ENCODE data around the gene VANGL2. TPM values are rescaled to one million over a fixed set of nuclear protein-coding genes. Genes with fewer than 3 reads are reported as not detected.

Gene VANGL2
- total RNA-seq, 2 donors from 2014 or later, result 3.6 to 7.8 TPM

- no peak for DNase-seq
Observed at GRCh38 chr1:160411271-160412027, 11.1 kb downstream of the VANGL2 start.

GRCh38 chr1:160412028-160412362 is 11.6 kb downstream of the VANGL2 start:
- ATAC-seq, result no peak
- TF ChIP-seq POLR2A (IDR thresholded peaks at IDR 0.05) (no peak), CTCF (IDR thresholded peaks at IDR 0.05) (no peak)
- no peak overlapping the region for H3K27ac ChIP-seq
- H3K4me1 ChIP-seq, result no peaks in the 10 kb centered on the region
- no peak overlapping the region for H3K4me3 ChIP-seq
- no peak for DNase-seq
- no peaks in the 10 kb centered on the region for H3K27me3 ChIP-seq
- WGBS, 2 donors, result 74 to 75% methylated on average over 3 of the region's 3 CpGs
- intact Hi-C loops (cut with DNase I), result no loop called here
- no peaks in the 10 kb centered on the region for H3K36me3 ChIP-seq (replicated peaks in 1 of 2; ENCODE audit: insufficient read depth in 1 of 2, low read depth in 2 of 2)
- H3K9me3 ChIP-seq, result no peaks in the 10 kb centered on the region

More at GRCh38 chr1:160411271-160412027, 11.1 kb downstream of the VANGL2 start:
- Histone ChIP-seq H3K4me3 (no peak overlapping the region), H3K36me3 (replicated peaks in 1 of 2; ENCODE audit: insufficient read depth in 1 of 2, low read depth in 2 of 2) (no peaks in the 10 kb centered on the region), H3K9me3 (no peaks in the 10 kb centered on the region), H3K27ac (no peak overlapping the region), H3K4me1 (no peaks in the 10 kb centered on the region), H3K27me3 (no peaks in the 10 kb centered on the region)
- TF ChIP-seq POLR2A (IDR thresholded peaks at IDR 0.05) (no peak), CTCF (IDR thresholded peaks at IDR 0.05) (no peak)
- intact Hi-C loops (cut with DNase I), result no loop called here
- WGBS, 2 donors, result 72 to 82% methylated on average over 6 of the region's 6 CpGs
- ATAC-seq, result no peak

GRCh38 chr1:160413716-160414115 is 13.4 kb downstream of the VANGL2 start:
- intact Hi-C loops (cut with DNase I), result no loop called here
- Histone ChIP-seq H3K9me3 (no peaks in the 10 kb centered on the region), H3K4me1 (no peaks in the 10 kb centered on the region), H3K36me3 (replicated peaks in 1 of 2; ENCODE audit: insufficient read depth in 1 of 2, low read depth in 2 of 2) (no peaks in the 10 kb centered on the region), H3K27ac (no peak overlapping the region), H3K4me3 (no peak overlapping the region), H3K27me3 (no peaks in the 10 kb centered on the region)
- DNase-seq (no peak), ATAC-seq (no peak)
- 82 to 96% methylated on average over 3 of the region's 3 CpGs for WGBS, 2 donors
- TF ChIP-seq POLR2A (IDR thresholded peaks at IDR 0.05), result no peak
- TF ChIP-seq CTCF (IDR thresholded peaks at IDR 0.05), result no peak

- intact Hi-C loops (cut with DNase I), result no loop called here
- TF ChIP-seq POLR2A (IDR thresholded peaks at IDR 0.05), result no peak
- TF ChIP-seq CTCF (IDR thresholded peaks at IDR 0.05), result no peak
- Histone ChIP-seq H3K9me3 (no peaks in the 10 kb centered on the region), H3K27me3 (no peaks in the 10 kb centered on the region), H3K27ac (no peak overlapping the region), H3K4me1 (no peaks in the 10 kb centered on the region), H3K4me3 (no peak overlapping the region), H3K36me3 (replicated peaks in 1 of 2; ENCODE audit: insufficient read depth in 1 of 2, low read depth in 2 of 2) (no peaks in the 10 kb centered on the region)
- ATAC-seq (no peak), DNase-seq (no peak)
- 88 to 91% methylated on average over 2 of the region's 2 CpGs for WGBS, 2 donors
Observed at GRCh38 chr1:160414881-160415280, 14.5 kb downstream of the VANGL2 start.

GRCh38 chr1:160415696-160416290 is 15.4 kb downstream of the VANGL2 start:
- DNase-seq (no peak), ATAC-seq (no peak)
- Histone ChIP-seq H3K4me1 (no peaks in the 10 kb centered on the region), H3K4me3 (no peak overlapping the region), H3K27me3 (no peaks in the 10 kb centered on the region), H3K36me3 (replicated peaks in 1 of 2; ENCODE audit: insufficient read depth in 1 of 2, low read depth in 2 of 2) (no peaks in the 10 kb centered on the region), H3K27ac (no peak overlapping the region), H3K9me3 (no peaks in the 10 kb centered on the region)
- TF ChIP-seq CTCF (IDR thresholded peaks at IDR 0.05) (no peak), POLR2A (IDR thresholded peaks at IDR 0.05) (no peak)
- WGBS, 2 donors, result 90% methylated on average over 14 to 29 of the region's 29 CpGs
- intact Hi-C loops (cut with DNase I), result no loop called here
